GM12865 (cell line): Measurements from ENCODE around the gene VPS25.
A peak's percentile ranks its signal among the peaks of the same experiment; 100 is the strongest.

Experiments
- DNase-seq: peaks from one replicate; pipeline ENCODE4 v3.0.0; 2010; ENCODE audit warnings: low read depth
- H3K4me3 ChIP-seq: 2 replicates; pipeline ENCODE4 v1.5.1; 2011; ENCODE audit warnings: mild to moderate bottlenecking, low read depth, low read length, control low read depth
- TF ChIP-seq, protein P1 (sequence below): IDR thresholded peaks from 2 replicates; pipeline ENCODE4 v1.5.1; 2011; ENCODE audit warnings: low read length, control low read depth, low read depth, inconsistent platforms; ENCODE audit not compliant: insufficient read depth; ENCODE audit errors: missing control alignments

Gene VPS25

DNA sequence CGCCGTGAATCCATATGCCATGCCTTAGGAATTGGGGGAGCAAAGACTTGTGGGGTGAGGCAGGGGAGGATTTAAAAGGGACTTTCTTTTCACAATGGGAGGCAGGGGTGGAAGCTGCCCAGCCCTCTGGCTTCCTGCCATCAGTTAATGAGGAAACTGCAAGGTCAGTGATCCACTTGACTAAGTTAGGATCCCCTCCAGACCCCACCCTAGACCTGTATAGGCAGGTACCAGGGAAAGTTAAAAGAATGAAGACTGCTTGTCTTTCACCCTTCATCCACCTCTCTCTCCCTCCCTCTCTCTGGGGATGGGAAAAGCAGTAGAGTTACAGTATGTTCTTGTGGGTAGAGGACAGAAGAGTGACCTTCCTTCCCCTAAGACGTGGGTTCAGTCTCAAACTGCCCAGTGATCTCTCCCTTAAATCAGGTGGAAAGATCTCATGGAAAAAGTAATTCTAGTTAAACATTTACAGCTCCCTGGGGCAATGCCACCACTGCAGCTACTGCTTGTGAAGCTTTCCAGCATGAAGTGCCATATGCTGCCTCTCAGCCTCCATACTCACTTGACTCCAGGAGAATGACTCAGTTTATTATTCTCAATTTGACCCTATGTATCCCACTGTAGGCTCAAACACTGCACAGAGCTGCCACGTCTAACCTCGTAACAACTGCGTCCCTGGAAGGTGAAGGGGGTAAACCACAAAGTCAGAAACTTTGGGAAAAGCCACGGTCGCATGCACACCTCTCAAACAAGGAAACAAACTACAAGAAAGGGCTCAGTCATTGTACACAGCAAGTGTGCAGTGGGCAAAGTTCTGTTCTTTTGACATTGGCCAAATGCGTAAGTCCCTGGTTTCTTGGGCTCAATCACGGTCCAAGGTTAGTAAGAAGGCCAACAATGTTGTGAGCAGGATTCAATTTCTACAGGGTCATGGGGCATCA lies 24.1 kb downstream of the VPS25 start:
- TF ChIP-seq, protein P1, sequence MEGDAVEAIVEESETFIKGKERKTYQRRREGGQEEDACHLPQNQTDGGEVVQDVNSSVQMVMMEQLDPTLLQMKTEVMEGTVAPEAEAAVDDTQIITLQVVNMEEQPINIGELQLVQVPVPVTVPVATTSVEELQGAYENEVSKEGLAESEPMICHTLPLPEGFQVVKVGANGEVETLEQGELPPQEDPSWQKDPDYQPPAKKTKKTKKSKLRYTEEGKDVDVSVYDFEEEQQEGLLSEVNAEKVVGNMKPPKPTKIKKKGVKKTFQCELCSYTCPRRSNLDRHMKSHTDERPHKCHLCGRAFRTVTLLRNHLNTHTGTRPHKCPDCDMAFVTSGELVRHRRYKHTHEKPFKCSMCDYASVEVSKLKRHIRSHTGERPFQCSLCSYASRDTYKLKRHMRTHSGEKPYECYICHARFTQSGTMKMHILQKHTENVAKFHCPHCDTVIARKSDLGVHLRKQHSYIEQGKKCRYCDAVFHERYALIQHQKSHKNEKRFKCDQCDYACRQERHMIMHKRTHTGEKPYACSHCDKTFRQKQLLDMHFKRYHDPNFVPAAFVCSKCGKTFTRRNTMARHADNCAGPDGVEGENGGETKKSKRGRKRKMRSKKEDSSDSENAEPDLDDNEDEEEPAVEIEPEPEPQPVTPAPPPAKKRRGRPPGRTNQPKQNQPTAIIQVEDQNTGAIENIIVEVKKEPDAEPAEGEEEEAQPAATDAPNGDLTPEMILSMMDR, result no peak
- no peak for DNase-seq
- H3K4me3 ChIP-seq, result peak overlapping the region; percentile 80

DNA sequence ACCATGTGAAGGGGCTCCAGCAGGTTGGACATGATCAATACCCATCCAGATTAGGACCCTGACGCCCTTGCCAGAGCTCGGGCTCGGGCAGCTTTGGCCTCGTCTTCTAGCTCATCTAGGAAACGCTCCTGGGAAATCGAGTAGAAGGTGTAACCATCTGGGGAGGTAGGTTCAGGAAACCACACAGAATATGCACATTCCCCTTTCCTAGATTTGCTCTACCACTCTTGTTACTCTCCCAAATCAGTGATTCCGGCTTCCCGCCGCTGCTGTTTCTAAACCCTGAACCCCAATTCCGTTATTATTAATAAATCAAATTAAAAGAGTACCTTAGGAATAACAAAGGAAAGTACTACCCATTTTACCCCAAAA lies 24.7 kb downstream of the VPS25 start:
- TF ChIP-seq, protein P1, result no peak
- DNase-seq, result no peak
- H3K4me3 ChIP-seq, result peak overlapping the region; percentile 80

DNA sequence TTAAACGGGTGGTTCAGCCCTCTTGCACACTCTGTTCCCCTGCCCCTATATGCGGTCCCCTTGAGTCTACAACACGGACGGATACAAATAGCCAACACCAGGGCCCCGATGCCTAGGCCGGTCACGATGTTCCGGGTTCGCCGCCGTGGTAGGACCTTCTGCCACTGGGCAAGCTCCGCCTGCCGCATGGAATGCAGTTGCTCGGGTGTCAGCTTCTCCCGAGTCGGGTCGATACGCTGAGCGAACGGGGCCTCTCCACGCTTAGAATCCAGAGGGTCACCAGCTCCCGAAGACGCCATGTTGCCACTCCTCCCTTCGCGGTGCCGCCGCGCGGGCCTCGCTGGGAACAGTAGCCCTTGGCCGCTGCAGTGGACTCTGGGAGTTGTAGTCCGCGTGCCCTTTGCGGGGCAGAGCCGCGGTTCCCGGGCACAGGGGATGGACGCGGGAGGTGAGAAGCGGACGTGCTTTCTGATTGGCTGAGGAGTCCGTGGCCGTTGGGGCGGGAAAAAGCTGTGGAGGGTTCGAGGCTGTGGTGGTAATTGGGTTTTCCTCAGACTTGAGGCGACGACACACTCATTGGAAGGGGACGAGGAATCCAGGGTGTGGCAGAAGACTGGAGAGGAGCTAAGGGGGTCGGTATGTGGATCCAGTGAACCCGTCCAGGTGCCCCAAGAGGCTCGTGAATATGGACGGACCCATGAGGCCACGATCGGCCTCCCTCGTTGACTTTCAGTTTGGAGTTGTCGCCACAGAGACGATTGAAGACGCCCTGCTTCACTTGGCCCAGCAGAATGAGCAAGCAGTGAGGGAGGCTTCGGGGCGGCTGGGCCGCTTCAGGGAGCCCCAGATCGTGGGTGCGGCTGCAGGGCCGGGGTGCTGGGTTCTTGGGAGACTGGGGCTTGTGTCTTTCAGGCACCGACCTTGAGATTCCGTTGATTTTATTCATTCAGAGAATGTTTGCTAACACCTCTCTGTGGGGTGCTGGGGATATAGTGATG lies 25.4 kb downstream of the VPS25 start, which contains the start of the genes CNTD1 and COA3:
CNTD1 (plus strand) TSS at position 479 of the 998 bp plus-strand sequence; CDS start at position 686, 207 bp downstream.
COA3 (minus strand) TSS at position 322 of the 998 bp plus-strand sequence; CDS start at position 299, 23 bp downstream.
- TF ChIP-seq, protein P1, result no peak
- peak within 1 kb of the TSS; percentile 80 for H3K4me3 ChIP-seq
- peak; percentile 89 for DNase-seq

DNA sequence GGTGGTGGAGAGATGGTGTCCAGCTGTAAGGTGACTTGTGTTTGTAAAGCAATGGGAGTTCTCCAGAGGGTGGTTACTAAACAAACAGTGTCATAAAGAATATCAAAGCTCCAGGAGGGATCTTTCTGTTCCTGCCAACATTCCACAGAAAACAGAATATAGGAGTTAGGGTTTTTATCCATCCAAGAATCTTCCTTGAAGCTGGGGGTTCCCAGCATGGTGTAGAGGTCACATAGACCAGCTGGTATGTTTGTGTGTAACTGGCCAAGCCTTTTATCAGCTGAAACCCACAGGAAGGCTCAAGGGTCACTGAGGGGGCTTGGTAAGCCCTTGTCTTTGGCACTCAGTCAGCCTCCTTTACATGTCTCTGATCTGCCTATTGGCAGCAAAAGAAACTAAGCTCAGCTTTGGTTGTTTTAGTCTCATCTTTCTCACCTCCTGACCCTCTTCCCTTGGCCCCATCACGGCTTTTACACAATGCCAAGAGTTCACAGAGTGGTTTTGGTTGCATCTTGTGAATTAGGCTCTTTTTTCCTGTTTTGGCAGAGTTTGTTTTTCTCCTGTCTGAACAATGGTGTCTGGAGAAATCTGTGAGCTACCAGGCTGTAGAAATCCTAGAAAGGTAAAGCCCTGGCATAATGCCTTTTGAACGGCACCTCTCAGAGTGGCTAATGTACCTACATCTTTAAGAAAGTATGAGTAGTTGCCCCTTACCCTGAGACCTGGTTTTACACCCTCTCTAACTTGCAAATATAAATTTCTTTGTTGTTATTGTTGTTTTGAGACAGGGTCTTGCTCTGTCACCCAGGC lies 30.0 kb downstream of the VPS25 start:
- TF ChIP-seq, protein P1, result no peak
- H3K4me3 ChIP-seq, result no peak overlapping the region
- no peak for DNase-seq

DNA sequence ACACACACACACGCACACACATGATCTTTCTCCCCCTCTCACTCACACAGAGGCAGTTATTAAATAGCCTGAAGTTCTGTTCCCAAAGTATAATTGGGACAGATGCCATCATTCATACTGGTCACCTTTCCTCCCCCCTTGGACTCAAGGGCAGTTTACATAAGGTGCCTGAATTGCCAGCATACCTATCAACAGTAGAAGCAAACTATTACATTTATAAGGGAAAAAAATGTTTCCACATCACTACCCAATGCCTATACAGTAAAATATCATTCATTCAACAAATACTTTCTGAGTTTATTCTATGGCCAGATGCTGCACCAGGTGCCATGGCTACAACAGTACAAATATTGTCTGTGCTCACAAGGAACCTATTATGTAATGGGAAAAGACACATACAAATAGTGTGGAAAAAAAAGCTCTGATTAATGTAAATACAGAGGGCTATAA lies 31.7 kb downstream of the VPS25 start:
- DNase-seq, result no peak
- TF ChIP-seq, protein P1, result no peak
- no peak overlapping the region for H3K4me3 ChIP-seq

DNA sequence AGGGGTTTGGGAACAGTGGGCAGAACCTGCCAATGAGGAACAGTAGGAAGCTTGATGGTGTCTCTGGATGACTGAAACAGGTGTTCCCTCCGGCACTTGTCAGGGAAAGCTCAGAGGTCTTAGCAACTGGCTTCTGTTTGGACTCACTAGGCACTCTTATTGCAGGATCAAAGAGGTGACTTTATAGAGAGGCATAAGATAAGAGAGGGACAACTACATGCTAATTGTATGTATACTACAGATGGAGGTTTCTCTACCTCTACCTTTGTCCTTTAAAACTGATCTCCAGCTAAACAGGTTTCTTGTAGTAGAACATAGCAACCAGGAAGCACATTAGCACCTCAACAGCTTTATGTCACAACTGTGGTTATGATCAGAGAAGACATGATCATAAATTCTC lies 33.0 kb downstream of the VPS25 start:
- no peak overlapping the region for H3K4me3 ChIP-seq
- TF ChIP-seq, protein P1, result no peak
- DNase-seq, result no peak
